Vagina (tissue), 2 donors: ENCODE results near the gene DHPS.

ENCODE experiments used
- POLR2AphosphoS5 ChIP-seq, 2 donors: sonication (generic); formaldehyde crosslinking; IDR thresholded peaks; one replicate each; pipeline ENCODE4 v1.9.0; 2017; ENCODE audit warnings: antibody characterized with exemption in 2 of 2, mild to moderate bottlenecking in 2 of 2, low read depth in 1 of 2; ENCODE audit not compliant: insufficient read depth in 1 of 2
- TF ChIP-seq, protein P1 (sequence below), 3 experiments: fragments of 450-650 bp in 2 of 3; fragments of 200-600 bp in 1 of 3; sonication (generic) in 1 of 3; IDR thresholded peaks; one replicate each; pipeline ENCODE4 v1.5.1; 2017 to 2019; ENCODE audit warnings: antibody characterized with exemption in 3 of 3, mild to moderate bottlenecking in 2 of 3, moderate library complexity in 2 of 3

DNA sequence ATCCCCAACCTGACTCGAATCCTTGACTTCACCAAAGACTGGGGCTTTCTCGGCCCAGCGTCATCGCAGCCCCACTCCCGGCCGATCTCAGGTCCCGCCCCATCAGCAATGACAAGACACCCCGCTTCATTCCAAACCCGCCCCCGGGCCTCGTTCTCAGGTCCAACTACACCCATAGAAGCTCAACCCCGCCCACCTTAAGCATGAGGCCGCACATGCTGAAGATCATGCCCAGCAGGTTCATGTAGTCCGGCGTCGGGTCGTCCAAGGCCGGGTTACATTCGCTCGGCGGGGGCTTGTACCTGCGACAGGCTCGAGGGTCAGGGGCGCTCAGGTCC lies 12.8 kb downstream of the DHPS start:
- TF ChIP-seq, protein P1, sequence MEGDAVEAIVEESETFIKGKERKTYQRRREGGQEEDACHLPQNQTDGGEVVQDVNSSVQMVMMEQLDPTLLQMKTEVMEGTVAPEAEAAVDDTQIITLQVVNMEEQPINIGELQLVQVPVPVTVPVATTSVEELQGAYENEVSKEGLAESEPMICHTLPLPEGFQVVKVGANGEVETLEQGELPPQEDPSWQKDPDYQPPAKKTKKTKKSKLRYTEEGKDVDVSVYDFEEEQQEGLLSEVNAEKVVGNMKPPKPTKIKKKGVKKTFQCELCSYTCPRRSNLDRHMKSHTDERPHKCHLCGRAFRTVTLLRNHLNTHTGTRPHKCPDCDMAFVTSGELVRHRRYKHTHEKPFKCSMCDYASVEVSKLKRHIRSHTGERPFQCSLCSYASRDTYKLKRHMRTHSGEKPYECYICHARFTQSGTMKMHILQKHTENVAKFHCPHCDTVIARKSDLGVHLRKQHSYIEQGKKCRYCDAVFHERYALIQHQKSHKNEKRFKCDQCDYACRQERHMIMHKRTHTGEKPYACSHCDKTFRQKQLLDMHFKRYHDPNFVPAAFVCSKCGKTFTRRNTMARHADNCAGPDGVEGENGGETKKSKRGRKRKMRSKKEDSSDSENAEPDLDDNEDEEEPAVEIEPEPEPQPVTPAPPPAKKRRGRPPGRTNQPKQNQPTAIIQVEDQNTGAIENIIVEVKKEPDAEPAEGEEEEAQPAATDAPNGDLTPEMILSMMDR (IDR thresholded peaks at IDR 0.05): no peak
- no peak for TF ChIP-seq POLR2AphosphoS5 (IDR thresholded peaks at IDR 0.05; ENCODE audit: insufficient read depth in 1 of 2, low read depth in 1 of 2)
